Activated naive CD4-positive, alpha-beta T cell treated with anti-CD3 and anti-CD28 coated beads, Interleukin-2, amount 10 ng/mL, durations not matched to agents 7 days and 5 days (primary cell): ENCODE results near the gene API5.
A peak's percentile ranks its signal among the peaks of the same experiment; 100 is the strongest.

Source experiments
- CTCF ChIA-PET: fragments of 350-600 bp; sonication (Branson Sonifier 250); formaldehyde crosslinking; loops from one replicate; lab custom pipeline; 2021; ENCODE audit warnings: antibody characterized with exemption; lab: Charles Lee
- DNase-seq: peaks from one replicate; pipeline ENCODE4 v3.0.0-alpha.2; 2020
- H3K27ac Mint-ChIP-seq: one replicate; pipeline ENCODE4 v1.8.0; 2021; ENCODE audit warnings: mild to moderate bottlenecking, moderate library complexity, mixed read lengths
- H3K27me3 Mint-ChIP-seq: one replicate; pipeline ENCODE4 v1.8.0; 2021; ENCODE audit warnings: mild to moderate bottlenecking, mixed read lengths
- H3K36me3 Mint-ChIP-seq: one replicate; pipeline ENCODE4 v1.8.0; 2021; ENCODE audit warnings: mixed read lengths
- H3K4me1 Mint-ChIP-seq: one replicate; pipeline ENCODE4 v1.8.0; 2021; ENCODE audit warnings: mixed read lengths
- H3K4me3 Mint-ChIP-seq: one replicate; pipeline ENCODE4 v1.8.0; 2021; ENCODE audit warnings: mild to moderate bottlenecking, moderate library complexity, mixed read lengths
- H3K9me3 Mint-ChIP-seq: one replicate; pipeline ENCODE4 v1.8.0; 2021; ENCODE audit warnings: mixed read lengths

Gene API5

DNA sequence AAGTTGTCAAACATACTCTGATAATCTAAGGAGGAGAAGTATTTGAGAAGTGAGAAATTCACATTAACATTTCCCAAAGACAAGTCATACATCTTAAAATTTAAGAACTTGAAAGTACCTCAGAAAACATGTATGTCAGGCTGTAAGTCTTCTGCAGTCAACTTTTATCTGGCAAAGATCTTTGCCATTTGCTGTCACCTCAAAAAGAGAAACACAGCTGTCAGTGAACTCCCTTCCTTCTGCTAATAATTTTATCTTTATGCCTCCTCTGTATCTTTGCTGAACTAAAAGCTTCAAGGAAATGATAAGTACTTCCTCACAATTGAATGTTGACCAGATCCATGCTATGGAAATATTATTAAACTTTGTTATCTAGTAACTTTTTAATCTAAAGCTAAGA is 65.6 kb downstream of the API5 start:
- Mint-ChIP-seq H3K9me3 (no peaks in the 10 kb centered on the region), H3K36me3 (peaks cover 18% of the 10 kb centered on the region), H3K4me1 (peaks cover 5% of the 10 kb centered on the region), H3K27ac (no peak overlapping the region), H3K27me3 (no peaks in the 10 kb centered on the region), H3K4me3 (no peak overlapping the region)
- DNase-seq, result no peak
- CTCF ChIA-PET, result no interaction called here

DNA sequence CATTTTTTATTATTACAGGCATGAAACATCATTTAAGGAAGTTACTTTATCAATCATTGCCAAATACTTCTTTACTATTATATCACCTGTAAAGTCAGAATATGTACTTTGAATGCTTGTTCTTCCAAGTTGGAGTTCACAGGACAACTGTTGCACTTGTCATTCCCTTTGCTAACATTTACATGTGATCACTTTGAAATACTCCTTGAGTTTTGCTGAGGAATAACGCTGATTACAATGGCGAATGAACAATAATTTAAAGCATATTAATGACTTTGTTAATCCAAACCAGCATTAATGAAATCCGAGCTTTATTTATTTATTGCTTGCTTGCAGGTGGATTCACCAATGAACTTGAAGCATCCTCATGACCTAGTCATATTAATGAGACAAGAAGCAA is 67.1 kb downstream of the API5 start:
- CTCF ChIA-PET, result interaction anchor here (1.0 kb wide), 1 partner anchor 96 kb away, joined by 3 read pairs; no protein-coding TSS in a partner anchor
- peaks cover 18% of the 10 kb centered on the region for H3K36me3 Mint-ChIP-seq
- H3K4me3 Mint-ChIP-seq, result no peak overlapping the region
- H3K27me3 Mint-ChIP-seq, result no peaks in the 10 kb centered on the region
- DNase-seq, result no peak
- no peaks in the 10 kb centered on the region for H3K9me3 Mint-ChIP-seq
- H3K27ac Mint-ChIP-seq, result no peak overlapping the region
- H3K4me1 Mint-ChIP-seq, result peaks cover 5% of the 10 kb centered on the region

DNA sequence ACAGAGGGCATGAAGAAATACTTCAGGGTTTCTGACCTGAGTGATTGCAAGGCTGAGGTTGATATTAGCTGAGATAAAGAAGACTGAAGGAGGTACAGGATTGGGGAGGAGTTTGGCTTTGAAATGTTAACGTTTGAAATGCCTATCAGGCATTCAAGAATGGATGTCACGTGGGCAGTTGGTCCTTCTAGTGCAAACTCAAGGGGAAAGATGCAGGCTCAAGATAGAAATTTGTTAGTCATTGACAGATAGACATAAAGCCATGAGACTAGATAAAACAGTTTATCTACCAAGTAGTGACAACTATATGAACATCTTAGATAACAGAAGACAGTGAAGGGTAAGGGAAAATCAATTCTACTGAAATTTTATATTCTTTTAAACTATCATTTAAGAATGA is 70.0 kb downstream of the API5 start:
- no peak for DNase-seq
- H3K4me1 Mint-ChIP-seq, result no peaks in the 10 kb centered on the region
- no peaks in the 10 kb centered on the region for H3K27me3 Mint-ChIP-seq
- no peak overlapping the region for H3K27ac Mint-ChIP-seq
- H3K9me3 Mint-ChIP-seq, result no peaks in the 10 kb centered on the region
- H3K4me3 Mint-ChIP-seq, result no peak overlapping the region
- CTCF ChIA-PET, result no interaction called here
- peaks cover 21% of the 10 kb centered on the region for H3K36me3 Mint-ChIP-seq

DNA sequence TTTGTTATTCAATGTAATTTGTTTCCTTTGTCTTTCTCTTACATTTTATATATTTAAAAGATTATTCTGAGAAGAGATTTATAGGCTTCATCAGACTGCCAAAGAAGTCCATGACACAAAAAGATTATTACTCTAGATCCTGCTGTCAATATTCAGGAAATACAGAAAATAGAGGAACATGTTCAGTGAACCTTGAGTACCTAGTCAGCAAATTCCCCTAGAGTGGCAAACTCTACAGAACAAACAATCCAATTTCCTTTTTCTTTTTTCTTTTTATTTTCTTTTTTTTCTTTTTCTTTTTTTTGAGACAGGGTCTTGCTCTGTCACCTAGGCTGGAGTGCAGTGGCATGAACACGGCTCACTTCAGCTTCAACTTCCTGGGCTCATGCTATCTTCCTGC is 70.8 kb downstream of the API5 start:
- H3K36me3 Mint-ChIP-seq, result peaks cover 21% of the 10 kb centered on the region
- no peak for DNase-seq
- CTCF ChIA-PET, result no interaction called here
- no peak overlapping the region for H3K27ac Mint-ChIP-seq
- H3K9me3 Mint-ChIP-seq, result no peaks in the 10 kb centered on the region
- no peaks in the 10 kb centered on the region for H3K27me3 Mint-ChIP-seq
- H3K4me3 Mint-ChIP-seq, result no peak overlapping the region
- no peaks in the 10 kb centered on the region for H3K4me1 Mint-ChIP-seq

DNA sequence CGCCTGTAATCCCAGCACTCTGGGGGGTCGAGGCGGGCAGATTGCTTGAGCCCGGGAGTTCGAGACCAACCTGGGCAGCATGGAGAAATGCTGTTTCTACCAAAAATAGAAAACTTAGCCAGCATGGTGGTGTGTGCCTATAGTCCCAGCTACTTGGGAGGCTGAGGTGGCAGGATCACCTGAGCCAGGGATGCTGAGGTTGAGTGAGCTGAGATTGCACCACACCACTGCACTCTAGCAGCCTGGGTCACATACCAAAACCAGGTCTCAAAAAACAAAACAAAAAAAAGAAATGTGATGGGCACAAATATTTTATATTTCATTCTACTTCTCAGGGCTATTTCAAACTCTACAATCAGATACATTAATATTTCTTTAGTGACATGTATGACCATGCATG is 72.6 kb downstream of the API5 start:
- CTCF ChIA-PET, result no interaction called here
- Mint-ChIP-seq H3K27ac (no peak overlapping the region), H3K36me3 (peaks cover 25% of the 10 kb centered on the region), H3K4me3 (no peak overlapping the region), H3K9me3 (no peaks in the 10 kb centered on the region), H3K4me1 (no peaks in the 10 kb centered on the region), H3K27me3 (no peaks in the 10 kb centered on the region)
- no peak for DNase-seq

DNA sequence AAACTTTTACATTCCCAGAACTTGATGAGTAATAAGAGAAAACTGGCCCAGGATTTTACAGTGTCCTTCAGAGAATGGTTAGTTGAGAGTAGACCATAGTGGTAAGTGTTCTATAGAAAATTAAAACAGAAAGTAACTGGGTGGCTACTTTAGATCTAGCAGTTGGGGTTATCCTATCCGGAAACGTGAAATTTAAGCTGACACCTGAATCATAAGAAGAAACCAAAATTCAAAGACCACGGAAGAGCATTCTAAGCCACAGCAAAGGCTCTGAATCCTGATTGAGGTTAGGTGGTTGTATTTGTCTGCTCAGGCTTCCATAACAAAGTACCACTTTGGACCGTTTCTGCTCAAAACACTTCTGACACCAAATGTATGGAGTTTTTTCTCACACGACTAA is 80.9 kb downstream of the API5 start:
- Mint-ChIP-seq H3K4me1 (peaks cover 25% of the 10 kb centered on the region), H3K36me3 (peaks cover 56% of the 10 kb centered on the region), H3K4me3 (no peak overlapping the region), H3K9me3 (no peaks in the 10 kb centered on the region), H3K27me3 (no peaks in the 10 kb centered on the region), H3K27ac (peak overlapping the region; percentile 20)
- DNase-seq, result no peak
- CTCF ChIA-PET, result no interaction called here

DNA sequence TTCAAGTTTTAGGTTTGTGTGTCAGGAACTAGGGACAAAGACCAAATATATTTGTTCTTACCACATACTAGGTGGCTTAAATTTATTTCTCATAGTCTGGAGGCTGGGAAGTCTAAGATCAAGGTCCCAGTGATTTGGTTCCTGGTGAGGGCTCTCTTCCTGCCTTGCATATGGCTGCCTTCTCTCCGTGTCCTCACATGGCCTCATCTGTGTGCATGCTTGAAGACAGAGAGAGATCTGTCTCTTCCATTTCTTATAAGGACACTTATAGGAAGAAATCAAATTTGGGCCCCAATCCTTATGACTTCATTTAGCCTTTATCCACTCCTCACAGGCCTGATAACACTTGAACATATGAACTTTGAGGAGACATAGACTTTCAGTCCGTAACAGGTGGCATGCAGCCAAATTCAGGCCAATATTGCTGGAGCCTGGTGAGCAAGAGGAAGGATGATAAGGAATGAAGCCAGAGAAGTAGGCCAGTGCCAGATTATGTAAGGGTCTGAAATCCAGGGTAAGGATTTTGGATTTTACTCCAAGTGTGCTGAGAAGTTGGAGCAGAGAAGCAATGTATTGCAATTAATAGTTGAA is 82.1 kb downstream of the API5 start:
- no peaks in the 10 kb centered on the region for H3K9me3 Mint-ChIP-seq
- H3K4me1 Mint-ChIP-seq, result peaks cover 25% of the 10 kb centered on the region
- CTCF ChIA-PET, result no interaction called here
- no peak for DNase-seq
- no peak overlapping the region for H3K4me3 Mint-ChIP-seq
- no peaks in the 10 kb centered on the region for H3K27me3 Mint-ChIP-seq
- no peak overlapping the region for H3K27ac Mint-ChIP-seq
- peaks cover 64% of the 10 kb centered on the region for H3K36me3 Mint-ChIP-seq
